HCT116 (cell line): Measurements from ENCODE around the gene IL17REL. TPM values are rescaled to one million over a fixed set of nuclear protein-coding genes. Genes with fewer than 3 reads are reported as not detected.

ENCODE experiments used
- ATAC-seq: fragments of 200-7000 bp; cut with Tn5 transposase; 2 replicates; pipeline ENCODE4 v1.9.1; 2020; ENCODE audit warnings: mild to moderate bottlenecking, moderate library complexity
- BruUV-seq: library from RNA; stranded (reverse); fragments of 400-500 nt; replicated peaks from 2 replicates; lab custom pipeline; 2021; lab: Mats Ljungman, UMichigan
- CTCF ChIA-PET: fragments of 300-600 bp; sonication (Branson Sonifier 250); formaldehyde crosslinking; loops from one replicate; lab custom pipeline; 2021; ENCODE audit warnings: antibody characterized with exemption; lab: Charles Lee
- POLR2A ChIA-PET: fragments of 300-600, 350-600 bp; sonication (Branson Sonifier 250); formaldehyde crosslinking; loops from one replicate; lab custom pipeline; 2021; ENCODE audit warnings: antibody characterized with exemption; lab: Charles Lee
- RAD21 ChIA-PET, 2 experiments: fragments of 300-600 bp; sonication (Branson Sonifier 250); formaldehyde crosslinking; loops; one replicate each; lab custom pipeline; 2023; ENCODE audit warnings: low total read pairs in 2 of 2; ENCODE audit not compliant: uncharacterized antibody in 2 of 2, unreplicated experiment in 2 of 2, low non-redundant PET in 1 of 2; lab: Charles Lee
- DNase-seq: peaks from one replicate; pipeline ENCODE4 v3.0.0-alpha.2; 2010; ENCODE audit warnings: low read depth, low spot score
- H2AFZ ChIP-seq: fragments of 200-600 bp; shearing (Covaris generic), sonication (generic); 2 replicates; pipeline ENCODE4 v1.6.1; 2017; ENCODE audit warnings: low read depth, mixed run types, mixed read lengths, antibody characterized with exemption, low read length; ENCODE audit not compliant: poor library complexity, severe bottlenecking
- H3K27ac ChIP-seq: 2 replicates; pipeline ENCODE4 v1.5.1; 2012; ENCODE audit warnings: low read depth, low read length
- H3K27me3 ChIP-seq: fragments of 200-600 bp; sonication (generic); 2 replicates; pipeline ENCODE4 v1.6.1; 2016; ENCODE audit warnings: mixed run types, low read length, mixed read lengths; ENCODE audit not compliant: insufficient read depth
- H3K36me3 ChIP-seq, 2 experiments: fragments of 200-500 bp in 1 of 2; fragments of 200-600 bp in 1 of 2; sonication (Bioruptor generic) in 1 of 2; sonication (generic) in 1 of 2; 2 replicates each; pipeline versions ENCODE4 v1.5.1 to v1.6.1; 2014 to 2016; ENCODE audit warnings: low read length in 2 of 2, inconsistent platforms in 1 of 2, mixed read lengths in 1 of 2, mixed run types in 1 of 2; ENCODE audit not compliant: insufficient read depth in 2 of 2, control insufficient read depth in 1 of 2
- H3K4me1 ChIP-seq, 2 experiments: fragments of 200-600 bp in 1 of 2; sonication (generic) in 1 of 2; 2 replicates each; pipeline versions ENCODE4 v1.5.1 to v1.6.1; 2012 to 2017; ENCODE audit warnings: low read length in 2 of 2, inconsistent platforms in 1 of 2, mild to moderate bottlenecking in 1 of 2, mixed read lengths in 1 of 2, mixed run types in 1 of 2, moderate library complexity in 1 of 2; ENCODE audit not compliant: insufficient read depth in 2 of 2, control insufficient read depth in 1 of 2
- H3K4me2 ChIP-seq: fragments of 200-600 bp; sonication (generic); 2 replicates; pipeline ENCODE4 v1.6.1; 2017; ENCODE audit warnings: mixed run types, low read length, mixed read lengths
- H3K4me3 ChIP-seq, 2 experiments: fragments of 200-600 bp in 1 of 2; sonication (generic) in 1 of 2; replicated peaks in 1 of 2; 2 replicates each; pipeline ENCODE4 v1.5.1; 2011 to 2016; ENCODE audit warnings: low read length in 2 of 2, control low read depth in 1 of 2, low read depth in 1 of 2, mild to moderate bottlenecking in 1 of 2, mixed read lengths in 1 of 2, mixed run types in 1 of 2
- H3K79me2 ChIP-seq: fragments of 200-600 bp; sonication (generic); 2 replicates; pipeline ENCODE4 v1.6.1; 2017; ENCODE audit warnings: mild to moderate bottlenecking, mixed run types, low read length, moderate library complexity, mixed read lengths; ENCODE audit not compliant: insufficient read depth
- H3K9ac ChIP-seq: fragments of 200-600 bp; sonication (generic); 2 replicates; pipeline ENCODE4 v1.6.1; 2016; ENCODE audit warnings: low read length, mixed read lengths
- H3K9me2 ChIP-seq: fragments of 200-600 bp; sonication (generic), shearing (Covaris generic); 2 replicates; pipeline ENCODE4 v1.6.1; 2017; ENCODE audit warnings: mixed run types, mild to moderate bottlenecking, moderate library complexity; ENCODE audit not compliant: insufficient read depth
- H3K9me3 ChIP-seq, 2 experiments: fragments of 200-500 bp in 1 of 2; fragments of 200-600 bp in 1 of 2; sonication (Bioruptor generic) in 1 of 2; sonication (generic) in 1 of 2; 2 replicates each; pipeline ENCODE4 v1.6.1; 2014 to 2017; ENCODE audit warnings: low read length in 2 of 2, mixed read lengths in 2 of 2, inconsistent platforms in 1 of 2, low read depth in 1 of 2, mild to moderate bottlenecking in 1 of 2, mixed run types in 1 of 2, moderate library complexity in 1 of 2; ENCODE audit not compliant: control insufficient read depth in 1 of 2, insufficient read depth in 1 of 2
- H4K20me1 ChIP-seq: fragments of 200-600 bp; sonication (generic), shearing (Covaris generic); 2 replicates; pipeline ENCODE4 v1.6.1; 2017; ENCODE audit warnings: mixed run types, mild to moderate bottlenecking, moderate library complexity; ENCODE audit not compliant: insufficient read depth
- ATF3 ChIP-seq: IDR thresholded peaks from 2 replicates; pipeline ENCODE4 v1.6.1; 2012
- EGR1 ChIP-seq: IDR thresholded peaks from 2 replicates; pipeline ENCODE4 v1.6.1; 2012; ENCODE audit warnings: low read depth
- EZH2 ChIP-seq: fragments of 200-600 bp; sonication (generic); IDR thresholded peaks from 2 replicates; pipeline ENCODE4 v1.6.1; 2017; ENCODE audit warnings: antibody characterized with exemption, mixed run types
- EZH2phosphoT487 ChIP-seq: fragments of 200-600 bp; IDR thresholded peaks from 2 replicates; pipeline ENCODE4 v1.6.1; 2018; ENCODE audit warnings: antibody characterized with exemption, borderline replicate concordance
- JUND ChIP-seq: IDR thresholded peaks from 2 replicates; pipeline ENCODE4 v1.6.1; 2012
- POLR2A ChIP-seq: IDR thresholded peaks from 2 replicates; pipeline ENCODE4 v1.7.0; 2011; ENCODE audit warnings: borderline replicate concordance; ENCODE audit not compliant: insufficient read depth, insufficient read length; ENCODE audit errors: extremely low read depth
- SIN3A ChIP-seq: IDR thresholded peaks from 2 replicates; pipeline ENCODE4 v1.6.1; 2012; ENCODE audit warnings: low read depth
- SP1 ChIP-seq: IDR thresholded peaks from 2 replicates; pipeline ENCODE4 v1.6.1; 2012; ENCODE audit warnings: low read depth
- TCF7L2 ChIP-seq: IDR thresholded peaks from 2 replicates; pipeline ENCODE4 v1.7.0; 2011; ENCODE audit warnings: borderline replicate concordance, inconsistent platforms; ENCODE audit not compliant: insufficient read depth, insufficient read length; ENCODE audit errors: extremely low read depth
- intact Hi-C: fragments of 100-400 bp; cut with micrococcal nuclease; formaldehyde crosslinking; loops from 2 replicates; pipeline ENCODE4 v1.10.0; 2022
- total RNA-seq: library from RNA; stranded (reverse); gene quantifications from one replicate; pipeline ENCODE4 v1.2.1, GENCODE V29; 2021; ENCODE audit not compliant: unreplicated experiment
- TF ChIP-seq, protein P1 (sequence below): IDR thresholded peaks from 2 replicates; pipeline ENCODE4 v1.6.1; 2012; ENCODE audit warnings: low read depth

IL17REL gene
- total RNA-seq, 1 experiment from 2014 or later = not detected

DNA sequence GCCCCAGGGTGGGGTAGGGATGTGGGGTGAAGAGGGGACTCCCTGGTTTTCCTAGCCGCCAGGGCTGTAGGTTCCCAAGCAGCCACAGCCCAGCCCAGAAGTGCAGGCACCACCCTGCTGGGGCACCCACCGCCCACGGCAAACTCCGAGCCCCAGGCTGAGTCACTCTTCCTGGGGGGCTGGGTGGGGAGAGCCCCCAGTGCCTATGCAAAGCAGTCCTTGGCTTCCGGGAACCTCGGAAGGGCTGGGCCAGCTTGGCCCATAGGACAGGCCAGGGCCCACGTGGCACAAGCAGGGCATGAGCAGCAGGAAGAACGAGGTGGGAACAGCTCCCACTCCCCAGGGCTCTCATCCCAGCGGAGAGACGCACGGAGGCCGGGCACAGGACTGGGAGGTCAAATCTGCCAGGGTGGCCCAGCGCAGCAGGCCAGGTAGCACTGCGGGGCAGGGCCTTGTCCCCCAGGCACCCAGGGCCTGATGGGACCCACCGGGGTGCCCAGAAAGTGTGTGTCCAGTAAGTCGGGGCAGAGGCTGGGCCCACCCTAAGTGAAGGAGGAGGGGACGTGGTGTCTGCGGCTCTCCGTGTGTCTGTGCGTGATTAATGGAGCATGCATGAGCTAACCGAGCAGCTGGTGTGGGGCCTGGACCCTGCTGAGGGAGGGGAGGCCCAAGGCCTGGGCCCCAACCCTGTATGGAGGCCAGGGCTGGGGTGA lies 4.6 kb upstream of the IL17REL start:
- POLR2A ChIA-PET = no interaction called here
- no peak for DNase-seq

More for the DNA sequence above, 4.6 kb upstream of the IL17REL start:
- Histone ChIP-seq H3K4me2 (no peak overlapping the region; the same call in 1 of the 2 replicates), H3K9me3 (peaks cover 0 to 6% of the 10 kb centered on the region in 2 experiments; a peak in 1 of 4 replicates), H3K4me1 (peaks cover 0 to 8% of the 10 kb centered on the region in 2 experiments; a peak in 1 of 4 replicates), H3K9ac (no peak overlapping the region), H3K27ac (no peak overlapping the region), H3K9me2 (no peaks in the 10 kb centered on the region), H4K20me1 (no peaks in the 10 kb centered on the region), H3K79me2 (no peaks in the 10 kb centered on the region), H3K4me3 (no peak overlapping the region), H3K27me3 (no peaks in the 10 kb centered on the region), H3K36me3 (no peaks in the 10 kb centered on the region), H2AFZ (no peak overlapping the region)
- TF ChIP-seq EZH2 (no peak), EGR1 (no peak), EZH2phosphoT487 (no peak), TCF7L2 (no peak), SIN3A (no peak), SP1 (no peak), POLR2A (no peak), JUND (no peak), ATF3 (no peak)
- TF ChIP-seq, protein P1, sequence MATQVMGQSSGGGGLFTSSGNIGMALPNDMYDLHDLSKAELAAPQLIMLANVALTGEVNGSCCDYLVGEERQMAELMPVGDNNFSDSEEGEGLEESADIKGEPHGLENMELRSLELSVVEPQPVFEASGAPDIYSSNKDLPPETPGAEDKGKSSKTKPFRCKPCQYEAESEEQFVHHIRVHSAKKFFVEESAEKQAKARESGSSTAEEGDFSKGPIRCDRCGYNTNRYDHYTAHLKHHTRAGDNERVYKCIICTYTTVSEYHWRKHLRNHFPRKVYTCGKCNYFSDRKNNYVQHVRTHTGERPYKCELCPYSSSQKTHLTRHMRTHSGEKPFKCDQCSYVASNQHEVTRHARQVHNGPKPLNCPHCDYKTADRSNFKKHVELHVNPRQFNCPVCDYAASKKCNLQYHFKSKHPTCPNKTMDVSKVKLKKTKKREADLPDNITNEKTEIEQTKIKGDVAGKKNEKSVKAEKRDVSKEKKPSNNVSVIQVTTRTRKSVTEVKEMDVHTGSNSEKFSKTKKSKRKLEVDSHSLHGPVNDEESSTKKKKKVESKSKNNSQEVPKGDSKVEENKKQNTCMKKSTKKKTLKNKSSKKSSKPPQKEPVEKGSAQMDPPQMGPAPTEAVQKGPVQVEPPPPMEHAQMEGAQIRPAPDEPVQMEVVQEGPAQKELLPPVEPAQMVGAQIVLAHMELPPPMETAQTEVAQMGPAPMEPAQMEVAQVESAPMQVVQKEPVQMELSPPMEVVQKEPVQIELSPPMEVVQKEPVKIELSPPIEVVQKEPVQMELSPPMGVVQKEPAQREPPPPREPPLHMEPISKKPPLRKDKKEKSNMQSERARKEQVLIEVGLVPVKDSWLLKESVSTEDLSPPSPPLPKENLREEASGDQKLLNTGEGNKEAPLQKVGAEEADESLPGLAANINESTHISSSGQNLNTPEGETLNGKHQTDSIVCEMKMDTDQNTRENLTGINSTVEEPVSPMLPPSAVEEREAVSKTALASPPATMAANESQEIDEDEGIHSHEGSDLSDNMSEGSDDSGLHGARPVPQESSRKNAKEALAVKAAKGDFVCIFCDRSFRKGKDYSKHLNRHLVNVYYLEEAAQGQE = no peak
- RAD21 ChIA-PET = no interaction called here
- no peak for ATAC-seq
- CTCF ChIA-PET = no interaction called here
- no TSS peak for BruUV-seq
- intact Hi-C loops = no loop called here
